ENCODE measurements around the gene ODC1. TPM values are rescaled to one million over a fixed set of nuclear protein-coding genes. Genes with fewer than 3 reads are reported as not detected.

The ODC1 gene
- total RNA-seq, 1 donor from 2014 or later, result 88.0 TPM

- Mint-ChIP-seq H3K9me3 (ENCODE audit: unreplicated experiment) (peaks cover 4% of the 10 kb centered on the region), H3K27me3 (ENCODE audit: unreplicated experiment) (peaks cover 9% of the 10 kb centered on the region), H3K4me1 (ENCODE audit: low read depth, unreplicated experiment) (peaks cover 5% of the 10 kb centered on the region), H3K4me3 (ENCODE audit: unreplicated experiment) (no peak overlapping the region), H3K27ac (ENCODE audit: unreplicated experiment) (no peak overlapping the region), H3K36me3 (ENCODE audit: unreplicated experiment) (no peaks in the 10 kb centered on the region)
- no peak for DNase-seq
- TF ChIP-seq CTCF (IDR thresholded peaks at IDR 0.05; ENCODE audit: partially characterized antibody, unreplicated experiment), result no peak
Observed at GRCh38 chr2:10413503-10413902, 34.6 kb downstream of the ODC1 start.

- peaks cover 5% of the 10 kb centered on the region for H3K4me1 Mint-ChIP-seq (ENCODE audit: low read depth, unreplicated experiment)
- peaks cover 2% of the 10 kb centered on the region for H3K9me3 Mint-ChIP-seq (ENCODE audit: unreplicated experiment)
- no peaks in the 10 kb centered on the region for H3K36me3 Mint-ChIP-seq (ENCODE audit: unreplicated experiment)
- DNase-seq, result peak; percentile 63
- no peak overlapping the region for H3K27ac Mint-ChIP-seq (ENCODE audit: unreplicated experiment)
- peaks cover 9% of the 10 kb centered on the region for H3K27me3 Mint-ChIP-seq (ENCODE audit: unreplicated experiment)
- TF ChIP-seq CTCF (IDR thresholded peaks at IDR 0.05; ENCODE audit: partially characterized antibody, unreplicated experiment), result no peak
- H3K4me3 Mint-ChIP-seq (ENCODE audit: unreplicated experiment), result no peak overlapping the region
Observed at GRCh38 chr2:10412380-10412779, 35.7 kb downstream of the ODC1 start.

GRCh38 chr2:10411557-10411956, 36.6 kb downstream of the ODC1 start:
- no peak for TF ChIP-seq CTCF (IDR thresholded peaks at IDR 0.05; ENCODE audit: partially characterized antibody, unreplicated experiment)
- Mint-ChIP-seq H3K36me3 (ENCODE audit: unreplicated experiment) (no peaks in the 10 kb centered on the region), H3K27ac (ENCODE audit: unreplicated experiment) (no peak overlapping the region), H3K4me1 (ENCODE audit: low read depth, unreplicated experiment) (peaks cover 5% of the 10 kb centered on the region), H3K9me3 (ENCODE audit: unreplicated experiment) (peaks cover 2% of the 10 kb centered on the region), H3K27me3 (ENCODE audit: unreplicated experiment) (peaks cover 9% of the 10 kb centered on the region), H3K4me3 (ENCODE audit: unreplicated experiment) (no peak overlapping the region)
- DNase-seq, result no peak

GRCh38 chr2:10410823-10411437, 37.2 kb downstream of the ODC1 start:
- H3K4me1 Mint-ChIP-seq (ENCODE audit: low read depth, unreplicated experiment), result peaks cover 5% of the 10 kb centered on the region
- no peak for DNase-seq
- no peaks in the 10 kb centered on the region for H3K36me3 Mint-ChIP-seq (ENCODE audit: unreplicated experiment)
- H3K27me3 Mint-ChIP-seq (ENCODE audit: unreplicated experiment), result peaks cover 9% of the 10 kb centered on the region
- peaks cover 2% of the 10 kb centered on the region for H3K9me3 Mint-ChIP-seq (ENCODE audit: unreplicated experiment)
- no peak for TF ChIP-seq CTCF (IDR thresholded peaks at IDR 0.05; ENCODE audit: partially characterized antibody, unreplicated experiment)
- H3K4me3 Mint-ChIP-seq (ENCODE audit: unreplicated experiment), result no peak overlapping the region
- H3K27ac Mint-ChIP-seq (ENCODE audit: unreplicated experiment), result no peak overlapping the region

- no peak overlapping the region for H3K4me3 Mint-ChIP-seq (ENCODE audit: unreplicated experiment)
- H3K4me1 Mint-ChIP-seq (ENCODE audit: low read depth, unreplicated experiment), result peaks cover 5% of the 10 kb centered on the region
- TF ChIP-seq CTCF (IDR thresholded peaks at IDR 0.05; ENCODE audit: partially characterized antibody, unreplicated experiment), result no peak
Observed at GRCh38 chr2:10410001-10410822, 37.9 kb downstream of the ODC1 start.

More at GRCh38 chr2:10410001-10410822, 37.9 kb downstream of the ODC1 start:
- DNase-seq, result no peak
- H3K36me3 Mint-ChIP-seq (ENCODE audit: unreplicated experiment), result no peaks in the 10 kb centered on the region
- H3K27me3 Mint-ChIP-seq (ENCODE audit: unreplicated experiment), result peaks cover 9% of the 10 kb centered on the region
- H3K9me3 Mint-ChIP-seq (ENCODE audit: unreplicated experiment), result peaks cover 2% of the 10 kb centered on the region
- no peak overlapping the region for H3K27ac Mint-ChIP-seq (ENCODE audit: unreplicated experiment)

Data from glutamatergic neuron (in vitro differentiated cells).